Measurements from ENCODE around the gene MICOS13. TPM values are rescaled to one million over a fixed set of nuclear protein-coding genes. Genes with fewer than 3 reads are reported as not detected.

The MICOS13 gene
- total RNA-seq, 2 experiments from 2014 or later, result 21.7 to 23.0 TPM

- Mint-ChIP-seq H3K27me3 (no peaks in the 10 kb centered on the region), H3K36me3 (ENCODE audit: low read depth) (peaks cover 48% of the 10 kb centered on the region), H3K4me1 (ENCODE audit: low read depth) (peaks cover 18% of the 10 kb centered on the region), H3K4me3 (no peak overlapping the region), H3K9me3 (no peaks in the 10 kb centered on the region), H3K27ac (no peak overlapping the region)
- Histone ChIP-seq H3K9me3 (ENCODE audit: control insufficient read depth in 1 of 2, insufficient read depth in 1 of 2, low read length in 2 of 2) (no peaks in the 10 kb centered on the region), H3K36me3 (ENCODE audit: insufficient read depth, low read length) (peaks cover 51% of the 10 kb centered on the region), H3K4me3 (ENCODE audit: low read length) (no peak overlapping the region), H3K27ac (ENCODE audit: low read depth in 1 of 2, low read length in 2 of 2) (no peak overlapping the region), H3K4me1 (ENCODE audit: insufficient read depth, low read length) (peaks cover 26% of the 10 kb centered on the region), H3K27me3 (ENCODE audit: control insufficient read depth in 1 of 2, insufficient read depth in 2 of 2, low read length in 2 of 2) (no peaks in the 10 kb centered on the region)
- intact Hi-C loops (cut with DNase I, micrococcal nuclease), result no loop called here
- ChIA-PET CTCF (no interaction called here), POLR2A (interaction anchor here (1.1 kb wide), 1 partner anchor 24 kb away, joined by 3 read pairs; no protein-coding TSS in a partner anchor)
- ATAC-seq (ENCODE audit: poor library complexity) (no peak), DNase-seq (no peak)
- no peak for TF ChIP-seq CTCF (IDR thresholded peaks at IDR 0.05)
Measured at GRCh38 chr19:5714816-5715215, 34.5 kb upstream of the MICOS13 start.

DNA sequence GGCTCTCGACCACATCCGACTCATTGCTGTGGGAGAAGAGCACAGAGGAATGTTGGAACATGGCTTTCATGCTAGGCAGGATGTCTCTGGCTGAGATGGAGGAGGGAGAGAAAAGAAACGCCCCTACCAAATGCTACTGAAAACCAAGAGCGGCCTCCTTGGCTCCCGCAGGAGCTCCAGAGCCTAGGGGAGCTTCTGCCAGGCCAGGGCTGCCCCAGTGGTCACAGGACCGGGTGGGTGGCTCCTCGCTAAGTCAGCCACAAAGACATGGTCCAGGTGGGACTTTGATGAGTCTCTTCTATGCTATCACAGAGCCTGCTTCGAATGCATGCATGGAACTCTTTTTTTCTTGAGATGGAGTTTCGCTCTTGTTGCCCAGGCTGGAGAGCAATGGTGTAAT is 32.9 kb upstream of the MICOS13 start:
- Mint-ChIP-seq H3K4me3 (no peak overlapping the region), H3K27ac (no peak overlapping the region), H3K9me3 (no peaks in the 10 kb centered on the region), H3K27me3 (no peaks in the 10 kb centered on the region), H3K4me1 (ENCODE audit: low read depth) (peaks cover 6% of the 10 kb centered on the region), H3K36me3 (ENCODE audit: low read depth) (peaks cover 39% of the 10 kb centered on the region)
- Histone ChIP-seq H3K27me3 (ENCODE audit: control insufficient read depth in 1 of 2, insufficient read depth in 2 of 2, low read length in 2 of 2) (no peaks in the 10 kb centered on the region), H3K9me3 (ENCODE audit: control insufficient read depth in 1 of 2, insufficient read depth in 1 of 2, low read length in 2 of 2) (no peaks in the 10 kb centered on the region), H3K4me1 (ENCODE audit: insufficient read depth, low read length) (peaks cover 12% of the 10 kb centered on the region), H3K36me3 (ENCODE audit: insufficient read depth, low read length) (peaks cover 55% of the 10 kb centered on the region), H3K27ac (ENCODE audit: low read depth in 1 of 2, low read length in 2 of 2) (no peak overlapping the region), H3K4me3 (ENCODE audit: low read length) (no peak overlapping the region)
- DNase-seq, result no peak
- no peak for ATAC-seq (ENCODE audit: poor library complexity)
- no peak for TF ChIP-seq CTCF (IDR thresholded peaks at IDR 0.05)
- intact Hi-C loops (cut with DNase I, micrococcal nuclease), result no loop called here
- ChIA-PET CTCF (interaction anchor here (1.3 kb wide), 1 partner anchor 23 kb away, joined by 4 read pairs; the partner anchor contains the start of gene RPL36), POLR2A (no interaction called here)

DNA sequence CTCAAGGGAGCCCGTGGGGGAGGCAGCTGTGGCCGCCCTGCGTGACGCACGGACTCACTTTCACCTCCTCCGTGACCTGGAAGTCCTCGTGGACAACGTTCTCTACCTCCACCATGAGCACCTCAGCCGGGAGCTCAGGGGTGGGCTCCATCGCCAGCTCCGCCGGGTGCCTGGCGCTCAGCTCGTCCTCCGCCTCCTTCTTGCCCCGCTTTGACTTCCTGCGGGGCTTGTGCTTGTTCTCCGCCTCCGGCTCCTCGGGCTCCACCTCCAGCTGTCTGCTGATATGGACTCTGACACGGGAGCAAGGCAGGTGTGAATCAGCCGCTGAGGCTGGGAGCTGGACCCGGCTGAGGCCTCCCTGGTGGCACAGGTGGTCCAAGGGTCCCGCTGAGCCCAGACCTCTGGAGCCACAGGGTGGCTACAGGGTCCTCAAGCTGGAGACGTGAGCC is 31.4 kb upstream of the MICOS13 start:
- DNase-seq (peak in 2 of 14 experiments; percentile 2 to 25), ATAC-seq (ENCODE audit: poor library complexity) (no peak)
- H3K27me3 Mint-ChIP-seq, result no peaks in the 10 kb centered on the region
- Histone ChIP-seq H3K4me3 (ENCODE audit: low read length) (no peak overlapping the region), H3K4me1 (ENCODE audit: insufficient read depth, low read length) (no peaks in the 10 kb centered on the region), H3K36me3 (ENCODE audit: insufficient read depth, low read length) (peaks cover 60% of the 10 kb centered on the region), H3K27me3 (ENCODE audit: control insufficient read depth in 1 of 2, insufficient read depth in 2 of 2, low read length in 2 of 2) (no peaks in the 10 kb centered on the region), H3K9me3 (ENCODE audit: control insufficient read depth in 1 of 2, insufficient read depth in 1 of 2, low read length in 2 of 2) (no peaks in the 10 kb centered on the region), H3K27ac (ENCODE audit: low read depth in 1 of 2, low read length in 2 of 2) (no peak overlapping the region)
- no peak overlapping the region for H3K27ac Mint-ChIP-seq
- H3K4me3 Mint-ChIP-seq, result no peak overlapping the region
- peaks cover 52% of the 10 kb centered on the region for H3K36me3 Mint-ChIP-seq (ENCODE audit: low read depth)
- no peak for TF ChIP-seq CTCF (IDR thresholded peaks at IDR 0.05)
- CTCF ChIA-PET, result no interaction called here
- no peaks in the 10 kb centered on the region for H3K4me1 Mint-ChIP-seq (ENCODE audit: low read depth)
- no peaks in the 10 kb centered on the region for H3K9me3 Mint-ChIP-seq
- POLR2A ChIA-PET, result interaction anchor here (2.5 kb wide), 1 partner anchor 9 kb away, joined by 11 read pairs; the partner anchor contains the start of genes CATSPERD and LONP1
- intact Hi-C loops (cut with DNase I, micrococcal nuclease), result no loop called here

Data from CD4-positive, alpha-beta T cell (primary cell).